GM21526 (cell line): ENCODE measurements around the gene EYA3.

ENCODE experiments used
- ATAC-seq: cut with Tn5 transposase; IDR thresholded peaks from one replicate; pipeline ENCODE4 v1.9.1; 2021; ENCODE audit warnings: moderate library complexity; ENCODE audit not compliant: unreplicated experiment, low FRiP score

Gene EYA3, protein sequence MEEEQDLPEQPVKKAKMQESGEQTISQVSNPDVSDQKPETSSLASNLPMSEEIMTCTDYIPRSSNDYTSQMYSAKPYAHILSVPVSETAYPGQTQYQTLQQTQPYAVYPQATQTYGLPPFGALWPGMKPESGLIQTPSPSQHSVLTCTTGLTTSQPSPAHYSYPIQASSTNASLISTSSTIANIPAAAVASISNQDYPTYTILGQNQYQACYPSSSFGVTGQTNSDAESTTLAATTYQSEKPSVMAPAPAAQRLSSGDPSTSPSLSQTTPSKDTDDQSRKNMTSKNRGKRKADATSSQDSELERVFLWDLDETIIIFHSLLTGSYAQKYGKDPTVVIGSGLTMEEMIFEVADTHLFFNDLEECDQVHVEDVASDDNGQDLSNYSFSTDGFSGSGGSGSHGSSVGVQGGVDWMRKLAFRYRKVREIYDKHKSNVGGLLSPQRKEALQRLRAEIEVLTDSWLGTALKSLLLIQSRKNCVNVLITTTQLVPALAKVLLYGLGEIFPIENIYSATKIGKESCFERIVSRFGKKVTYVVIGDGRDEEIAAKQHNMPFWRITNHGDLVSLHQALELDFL

DNA sequence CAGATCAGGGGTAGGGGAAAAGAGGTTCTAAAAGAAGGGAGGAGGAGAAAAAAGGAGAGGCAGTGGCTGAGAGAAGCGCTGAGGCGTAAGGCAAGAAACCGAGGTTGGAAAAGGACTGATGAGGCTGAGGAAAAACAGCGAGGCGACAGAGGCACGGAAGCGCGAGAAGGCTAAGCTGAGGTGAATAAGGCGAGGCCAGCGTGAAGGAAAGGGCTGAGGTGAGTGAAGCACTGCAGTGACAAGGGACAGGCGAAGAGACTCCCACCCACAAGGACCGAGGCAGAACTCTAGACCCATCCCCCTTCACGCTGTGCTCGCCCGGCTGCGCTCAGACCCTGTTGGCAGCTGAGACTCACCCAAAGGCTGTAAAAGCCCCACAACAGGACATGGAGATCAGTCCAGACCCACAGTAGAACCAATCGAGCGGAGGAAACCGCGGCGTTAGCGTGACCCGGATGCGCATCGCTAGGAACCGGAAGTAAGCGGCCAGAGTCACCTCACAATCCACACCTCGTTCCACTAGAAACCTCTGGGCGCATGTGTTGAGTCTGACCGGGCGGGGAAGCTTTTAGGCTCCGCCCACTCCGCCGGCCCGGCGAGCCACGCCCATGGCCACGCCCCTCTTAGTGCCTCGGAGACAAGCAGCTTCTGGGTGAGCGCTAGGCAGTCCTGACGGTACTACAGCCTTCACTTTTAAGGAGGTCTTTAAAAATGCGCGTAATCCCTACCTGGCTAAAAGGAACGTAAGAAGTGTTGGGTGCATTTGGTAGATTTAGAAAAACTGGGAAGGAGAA lies at the start of gene EYA3:
EYA3 (minus strand) TSS at position 443 of the 794 bp plus-strand sequence. CDS start 30,584 bp downstream, outside the sequence.
- ATAC-seq: peak; percentile 68

- ATAC-seq: no peak
Observed at GRCh38 chr1:28136922-28137613, 48.7 kb upstream of the EYA3 start.

GRCh38 chr1:28136169-28136921 lies 47.9 kb upstream of the EYA3 start:
- no peak for ATAC-seq

DNA sequence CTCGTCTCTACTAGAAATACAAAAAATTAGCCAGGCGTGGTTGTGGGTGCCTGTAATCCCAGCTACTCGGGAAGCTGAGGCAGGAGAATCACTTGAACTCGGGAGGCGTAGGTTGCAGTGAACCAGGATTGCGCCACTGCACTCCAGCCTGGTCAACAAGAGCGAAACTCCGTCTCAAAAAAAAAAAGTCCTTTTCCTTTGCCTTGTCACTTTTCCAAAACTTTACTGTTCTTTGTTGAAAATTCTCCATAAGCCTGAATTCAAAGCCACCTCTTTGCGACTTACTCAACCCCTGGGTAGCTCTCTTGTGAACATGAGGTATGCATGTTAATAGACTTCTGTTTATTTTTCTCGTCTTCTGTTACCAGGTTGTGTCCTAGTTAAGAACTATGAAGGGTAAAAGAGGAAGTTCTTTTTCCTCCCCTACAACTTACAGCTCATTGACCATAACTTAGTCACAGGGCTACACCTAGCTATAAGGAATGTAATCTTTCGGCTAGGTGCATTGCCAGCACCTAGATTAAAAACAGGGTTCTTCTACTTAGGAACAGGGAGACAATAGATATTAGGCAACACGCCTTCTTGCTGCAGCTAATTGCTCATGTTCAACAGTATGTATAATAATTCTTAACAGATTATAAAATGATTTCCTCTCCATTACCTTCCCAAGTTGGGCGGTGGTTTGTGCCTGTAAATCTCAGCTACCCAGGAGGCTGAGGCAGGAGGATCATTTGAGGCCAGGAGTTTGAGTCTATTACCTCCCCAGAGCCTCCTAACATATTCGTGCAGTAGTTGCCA lies 47.2 kb upstream of the EYA3 start:
- ATAC-seq: no peak

DNA sequence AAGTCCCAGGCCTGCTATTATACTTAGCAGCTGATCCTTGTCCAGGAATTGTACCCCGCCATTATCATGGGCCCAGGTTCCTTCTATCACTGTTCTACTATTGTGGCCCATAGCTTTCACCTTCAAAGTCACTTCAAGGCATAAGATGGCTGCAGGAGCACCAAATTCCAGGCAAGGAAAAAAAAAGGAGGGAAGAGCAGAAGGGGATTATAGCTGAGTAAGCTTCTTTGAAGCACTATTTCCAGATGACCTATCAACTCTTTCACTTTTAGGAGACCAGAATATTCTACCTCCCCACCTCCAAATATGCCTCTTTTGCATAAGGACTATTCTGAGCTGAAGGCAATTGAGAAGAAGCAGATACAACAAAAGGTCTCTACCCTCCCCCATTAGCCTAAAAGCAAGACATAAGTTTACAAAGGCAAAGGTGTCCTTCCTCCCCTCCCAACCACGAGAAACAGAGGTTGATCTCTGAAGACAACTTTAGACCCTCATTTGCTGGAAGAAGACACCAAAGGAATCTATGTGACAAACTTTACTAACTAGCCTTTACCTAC lies 46.3 kb upstream of the EYA3 start:
- no peak for ATAC-seq

DNA sequence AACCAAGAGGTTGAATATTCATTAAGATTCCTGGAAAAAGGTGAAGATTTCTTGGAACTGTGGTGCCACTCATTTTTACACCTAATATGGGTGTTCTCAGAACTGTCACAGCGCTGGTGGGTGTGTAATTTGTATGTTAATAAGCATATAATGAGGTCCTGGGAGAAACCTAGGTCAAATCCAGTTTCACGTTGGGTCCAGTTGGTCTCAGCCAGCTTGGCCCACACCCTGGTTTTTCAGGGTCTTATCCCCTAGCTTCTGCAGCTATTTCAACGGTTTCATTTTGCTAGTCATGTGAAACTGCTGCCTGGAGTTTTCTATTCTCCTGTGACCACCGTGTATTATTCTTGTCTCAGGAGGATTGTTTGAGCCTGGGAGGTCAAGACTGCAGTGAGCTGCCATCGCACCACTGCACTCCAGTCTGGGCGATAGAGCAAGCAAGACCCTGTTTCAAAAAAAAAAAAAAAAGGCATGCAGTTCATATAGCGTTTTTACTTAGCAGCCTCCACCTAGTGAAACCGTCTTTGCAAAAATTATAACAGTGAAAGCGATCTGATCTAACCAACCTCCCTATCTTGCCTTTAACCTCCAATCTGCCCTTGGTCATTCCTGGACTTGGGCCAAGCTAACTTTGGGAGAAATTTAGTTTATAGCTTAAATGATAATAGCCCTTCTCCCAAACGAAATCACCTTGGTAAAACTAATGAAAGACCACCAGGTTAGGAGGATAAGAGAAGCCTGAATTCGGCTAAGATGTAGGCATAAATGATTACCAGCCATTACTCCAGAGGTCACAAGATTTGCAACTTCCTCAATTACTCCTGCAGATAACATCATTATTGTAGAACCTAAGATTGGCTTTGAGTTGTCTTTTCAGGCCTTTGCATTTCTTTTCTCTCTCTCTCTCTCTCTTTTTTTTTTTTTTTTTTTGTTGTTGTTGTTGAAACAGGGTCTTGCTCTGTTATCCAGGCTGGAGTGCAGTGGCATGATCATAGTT lies 44.1 kb upstream of the EYA3 start:
- ATAC-seq: no peak

GRCh38 chr1:28130901-28131300 lies 42.5 kb upstream of the EYA3 start:
- no peak for ATAC-seq

- no peak for ATAC-seq
Observed at GRCh38 chr1:28129150-28129549, 40.7 kb upstream of the EYA3 start.

GRCh38 chr1:28127617-28128257 lies 39.3 kb upstream of the EYA3 start:
- ATAC-seq: no peak

DNA sequence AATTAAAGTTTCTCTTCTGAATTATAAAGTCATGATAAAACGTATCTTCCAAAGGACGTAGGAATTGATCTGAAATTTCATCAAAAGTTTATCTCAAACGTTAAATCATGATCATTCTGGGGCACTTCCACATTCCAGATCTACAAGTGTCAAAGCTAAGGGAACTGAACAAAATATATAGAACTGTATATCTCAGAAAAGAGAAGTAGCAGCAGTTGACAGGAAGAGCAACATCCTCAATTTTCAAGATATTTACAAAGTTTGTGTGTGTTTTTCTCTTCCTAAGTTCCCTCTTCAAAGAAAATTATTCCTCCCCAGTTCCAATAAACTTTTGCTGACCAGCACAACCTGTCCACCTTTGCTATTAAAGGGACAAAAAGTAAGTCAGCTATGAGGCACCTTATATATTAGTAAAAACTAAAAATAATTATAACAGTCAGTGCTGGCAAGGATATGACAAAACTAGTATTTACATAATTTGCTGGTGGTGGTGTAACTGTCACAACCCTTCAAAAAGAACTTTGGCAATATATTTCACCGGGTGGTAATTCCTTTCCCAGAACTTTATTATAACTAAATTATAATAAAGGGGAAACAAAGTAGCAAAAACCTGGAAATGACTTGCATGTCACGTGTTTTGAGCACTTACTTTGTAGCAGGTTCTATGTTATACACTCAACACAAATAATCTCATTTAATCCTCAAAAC lies 38.5 kb upstream of the EYA3 start:
- no peak for ATAC-seq

GRCh38 chr1:28126212-28126611 lies 37.8 kb upstream of the EYA3 start:
- ATAC-seq: no peak

DNA sequence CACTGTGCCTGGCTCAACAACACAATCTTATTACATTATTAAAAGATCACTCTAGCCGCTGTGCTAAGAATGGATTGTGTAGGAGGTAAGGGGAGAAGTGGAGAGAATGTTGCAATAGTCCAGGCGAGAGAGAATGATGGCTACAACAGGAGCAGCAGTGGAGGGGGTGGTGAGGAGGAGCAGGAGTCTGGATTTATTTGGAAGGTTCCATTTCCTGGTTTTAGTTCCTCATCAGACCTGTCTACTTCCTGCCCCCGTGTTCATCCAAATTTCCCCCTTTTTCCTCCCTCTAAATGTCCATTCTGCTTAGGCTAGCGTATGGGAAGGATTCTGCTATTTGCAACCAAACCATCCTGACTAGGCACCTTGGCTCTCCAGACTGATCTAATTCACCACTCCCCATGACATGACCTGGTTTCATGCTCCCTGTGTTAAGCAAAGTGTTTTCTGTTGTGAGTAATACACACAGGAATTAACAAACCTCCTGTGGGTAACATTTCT lies 35.1 kb upstream of the EYA3 start:
- ATAC-seq: no peak

- ATAC-seq: no peak
Observed at GRCh38 chr1:28122183-28122582, 33.8 kb upstream of the EYA3 start.

DNA sequence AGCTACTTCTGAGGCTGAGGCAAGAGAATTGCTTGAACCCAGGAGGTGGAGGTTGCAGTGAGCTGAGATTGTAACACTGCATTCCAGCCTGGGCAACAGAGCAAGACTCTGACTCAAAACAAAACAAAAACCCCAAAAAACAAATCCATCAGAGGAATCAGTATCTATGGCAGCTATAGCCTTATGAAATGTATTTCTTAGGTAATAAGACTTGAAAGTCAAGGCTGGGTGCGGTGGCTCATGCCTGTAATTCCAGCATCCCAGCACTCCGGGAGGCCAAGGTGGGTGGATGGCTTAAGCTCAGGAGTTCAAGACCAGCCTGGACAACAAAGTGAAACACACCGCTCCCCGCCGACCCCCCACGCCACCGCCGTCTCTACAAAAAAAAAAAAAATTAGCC lies 31.1 kb upstream of the EYA3 start:
- ATAC-seq: no peak

GRCh38 chr1:28118640-28119307 lies 30.4 kb upstream of the EYA3 start:
- ATAC-seq: no peak

DNA sequence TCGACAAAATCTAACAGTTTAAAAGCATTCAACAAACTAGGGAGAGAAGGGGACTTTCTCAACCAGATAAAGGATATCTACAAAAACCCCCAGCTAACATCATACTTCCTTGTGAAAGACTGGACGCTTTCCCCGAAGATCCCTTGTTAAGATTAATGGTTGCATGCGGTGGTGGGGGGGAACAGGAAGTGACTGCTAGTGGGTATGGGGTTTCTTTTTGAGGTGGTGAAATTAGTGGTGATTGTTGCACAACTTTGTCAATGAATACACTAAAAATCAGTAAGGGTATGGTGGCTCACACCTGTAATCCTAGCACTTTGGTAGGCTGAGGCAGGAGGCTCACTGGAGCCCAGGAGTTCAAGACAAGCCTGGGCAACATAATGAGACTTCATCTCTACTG lies 26.9 kb upstream of the EYA3 start:
- ATAC-seq: no peak
